IPS DF 6.9 (cell line): Measurements from ENCODE around the gene TLE3.

Source experiments
- DNase-seq: peaks from one replicate; pipeline ENCODE4 v3.0.0-alpha.2; 2013; ENCODE audit warnings: low read depth, low spot score
- H3K27ac ChIP-seq: one replicate; pipeline ENCODE4 v1.5.1; 2013; ENCODE audit warnings: low read length, control low read depth
- H3K27me3 ChIP-seq: 2 replicates; pipeline ENCODE4 v1.6.1; 2013; ENCODE audit warnings: mild to moderate bottlenecking, low read length; ENCODE audit not compliant: control insufficient read depth, insufficient read depth
- H3K36me3 ChIP-seq: 2 replicates; pipeline ENCODE4 v1.6.1; 2013; ENCODE audit warnings: low read length; ENCODE audit not compliant: control insufficient read depth, insufficient read depth
- H3K4me1 ChIP-seq: 2 replicates; pipeline ENCODE4 v1.6.1; 2013; ENCODE audit warnings: low read length; ENCODE audit not compliant: control insufficient read depth, insufficient read depth
- H3K4me3 ChIP-seq: 2 replicates; pipeline ENCODE4 v1.5.1; 2013; ENCODE audit warnings: mild to moderate bottlenecking, low read length
- H3K9me3 ChIP-seq: 2 replicates; pipeline ENCODE4 v1.6.1; 2013; ENCODE audit warnings: low read length, inconsistent platforms; ENCODE audit not compliant: control insufficient read depth, insufficient read depth
- WGBS: extraction: QIAGEN DNeasy Blood & Tissue Kit; methylation state at CpG from one replicate; pipeline ENCODE4 v1.1.7; 2013; ENCODE audit warnings: mixed read lengths, missing lambda C conversion rate; ENCODE audit not compliant: insufficient read length, insufficient coverage; 5-methylcytosine and 5-hydroxymethylcytosine counted together

Gene TLE3

DNA sequence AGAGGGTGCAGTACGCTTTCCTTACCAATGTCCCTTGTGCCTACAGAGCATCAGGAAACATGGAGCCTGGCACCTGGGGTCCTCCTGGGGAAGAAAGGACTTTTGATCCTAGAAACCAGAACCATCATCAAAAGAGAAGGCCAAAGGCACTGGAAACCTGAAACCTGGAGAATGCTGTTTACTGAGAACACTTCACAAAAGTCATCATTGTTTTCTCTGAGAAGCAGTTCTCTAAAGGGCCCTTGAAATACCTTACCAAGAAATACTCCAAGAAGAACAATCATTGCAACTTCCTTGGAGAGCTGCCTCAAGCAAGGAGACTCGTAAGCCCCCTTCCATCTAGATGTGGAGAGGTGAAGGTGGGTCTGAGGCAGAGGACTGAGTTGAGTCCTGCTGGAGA lies 66.0 kb downstream of the TLE3 start:
- H3K27me3 ChIP-seq: no peaks in the 10 kb centered on the region
- no CpG with 5 or more reads among the region's 2 CpGs for WGBS

GRCh38 chr15:70031261-70031660 lies 66.5 kb downstream of the TLE3 start:
- H3K27me3 ChIP-seq: no peaks in the 10 kb centered on the region

More for the DNA sequence above, 66.0 kb downstream of the TLE3 start:
- Histone ChIP-seq H3K9me3 (no peaks in the 10 kb centered on the region), H3K4me3 (no peak overlapping the region), H3K36me3 (no peaks in the 10 kb centered on the region), H3K4me1 (peaks cover 2% of the 10 kb centered on the region; the same call in 1 of the 2 replicates), H3K27ac (no peak overlapping the region)
- no peak for DNase-seq

DNA sequence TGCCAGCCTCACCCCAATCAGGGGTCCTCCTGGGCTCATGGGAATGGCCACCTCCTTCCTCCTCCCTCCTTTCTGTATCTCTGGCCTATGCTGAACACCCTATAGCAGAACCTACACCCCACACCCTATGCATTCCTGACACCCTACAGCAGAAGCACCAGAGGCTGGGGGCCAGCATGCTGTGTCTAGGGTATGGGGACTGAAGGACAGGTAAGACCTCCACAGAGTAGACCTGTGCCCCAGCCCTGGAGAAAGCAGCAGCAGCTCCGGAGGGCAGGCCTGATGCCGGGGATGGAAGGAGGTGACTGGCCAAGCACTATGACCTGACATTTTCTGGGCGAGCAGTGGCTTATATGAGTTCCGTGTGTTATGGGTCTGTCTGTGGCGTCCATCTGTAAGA lies 66.9 kb downstream of the TLE3 start:
- H3K36me3 ChIP-seq: no peaks in the 10 kb centered on the region

More at GRCh38 chr15:70031261-70031660, 66.5 kb downstream of the TLE3 start:
- no peak overlapping the region for H3K27ac ChIP-seq
- no peak overlapping the region for H3K4me3 ChIP-seq
- no peak for DNase-seq
- no CpG with 5 or more reads among the region's 5 CpGs for WGBS
- H3K9me3 ChIP-seq: no peaks in the 10 kb centered on the region
- no peaks in the 10 kb centered on the region for H3K36me3 ChIP-seq
- H3K4me1 ChIP-seq: no peaks in the 10 kb centered on the region

DNA sequence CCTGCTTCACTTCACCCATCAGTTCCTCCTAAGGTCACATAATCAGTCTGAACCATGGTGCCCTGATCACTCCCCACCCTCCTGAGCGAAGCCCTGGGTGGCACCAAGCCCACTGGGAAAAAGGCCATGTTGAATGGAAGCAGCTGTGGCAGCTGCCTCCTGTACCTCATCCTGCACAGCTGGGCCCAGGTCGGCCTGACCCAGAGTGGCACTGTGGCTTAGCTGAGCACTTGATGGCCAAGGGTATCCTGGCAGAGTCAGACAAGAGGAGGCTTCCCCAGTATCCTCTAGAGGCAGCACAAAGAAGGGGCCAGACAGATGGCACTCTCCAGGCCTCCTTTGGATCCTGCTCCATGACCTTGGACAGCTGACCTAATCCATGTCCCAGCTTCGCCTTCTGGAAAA lies 68.4 kb downstream of the TLE3 start:
- WGBS: no CpG with 5 or more reads among the region's 3 CpGs

More for the DNA sequence above, 66.9 kb downstream of the TLE3 start:
- no peak for DNase-seq
- Histone ChIP-seq H3K4me1 (no peaks in the 10 kb centered on the region), H3K4me3 (no peak overlapping the region), H3K27ac (no peak overlapping the region), H3K9me3 (no peaks in the 10 kb centered on the region), H3K27me3 (no peaks in the 10 kb centered on the region)
- WGBS: no CpG with 5 or more reads among the region's 5 CpGs

DNA sequence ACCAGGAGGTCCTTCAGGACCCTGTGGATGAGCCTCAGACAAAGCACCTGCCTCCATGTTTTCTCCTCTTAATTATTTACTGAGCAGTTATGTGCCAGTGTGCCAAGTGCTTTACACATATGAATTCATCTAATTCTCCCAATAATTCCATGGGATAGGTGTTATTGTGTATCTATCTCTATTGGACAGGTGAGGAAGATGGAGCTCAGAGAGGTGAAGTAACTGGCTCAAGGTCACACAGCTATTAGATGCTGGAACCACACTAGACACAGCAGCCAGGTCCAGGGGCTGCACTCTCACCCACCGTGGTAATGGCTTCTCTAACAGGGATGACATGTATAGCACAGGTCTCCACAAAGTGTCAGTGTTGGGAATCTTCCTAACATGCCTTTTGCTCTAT lies 70.2 kb downstream of the TLE3 start:
- H3K9me3 ChIP-seq: no peaks in the 10 kb centered on the region
- no CpG with 5 or more reads among the region's 1 CpG for WGBS
- no peak overlapping the region for H3K4me3 ChIP-seq
- no peak for DNase-seq
- no peak overlapping the region for H3K27ac ChIP-seq
- H3K4me1 ChIP-seq: 0 out of 2 replicates have a peak, but pooled peaks cover 4% of the 10 kb centered on the region
- no peaks in the 10 kb centered on the region for H3K27me3 ChIP-seq
- no peaks in the 10 kb centered on the region for H3K36me3 ChIP-seq

More for the DNA sequence above, 68.4 kb downstream of the TLE3 start:
- no peaks in the 10 kb centered on the region for H3K9me3 ChIP-seq
- no peak overlapping the region for H3K4me3 ChIP-seq
- no peaks in the 10 kb centered on the region for H3K36me3 ChIP-seq
- H3K27ac ChIP-seq: no peak overlapping the region
- H3K27me3 ChIP-seq: no peaks in the 10 kb centered on the region
- 0 out of 2 replicates have a peak, but pooled peaks cover 4% of the 10 kb centered on the region for H3K4me1 ChIP-seq
- DNase-seq: no peak

DNA sequence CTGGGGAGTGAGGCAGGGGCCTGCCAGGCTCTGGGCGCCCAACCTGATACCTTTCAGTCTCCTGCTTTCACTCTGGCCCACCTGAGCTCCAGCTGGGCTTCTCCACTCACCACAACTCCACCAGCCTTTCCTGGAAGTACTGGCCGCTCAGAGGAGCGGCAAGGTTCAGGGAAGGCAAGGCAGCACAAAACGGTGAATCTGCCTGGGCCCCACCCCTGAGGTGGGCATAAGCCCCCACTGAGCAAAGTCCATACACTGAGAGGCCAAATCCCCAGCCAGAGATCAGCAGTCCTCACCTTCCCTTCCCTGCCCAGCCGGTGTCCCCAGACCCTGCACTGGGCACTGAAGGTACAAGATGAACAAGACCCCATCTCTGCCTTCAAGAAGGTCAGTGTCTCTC lies 70.7 kb downstream of the TLE3 start:
- H3K4me3 ChIP-seq: no peak overlapping the region
- DNase-seq: no peak
- H3K9me3 ChIP-seq: no peaks in the 10 kb centered on the region
- no peak overlapping the region for H3K27ac ChIP-seq
- H3K36me3 ChIP-seq: no peaks in the 10 kb centered on the region
- 0 out of 2 replicates have a peak, but pooled peaks cover 4% of the 10 kb centered on the region for H3K4me1 ChIP-seq
- H3K27me3 ChIP-seq: no peaks in the 10 kb centered on the region
- WGBS: no CpG with 5 or more reads among the region's 5 CpGs

DNA sequence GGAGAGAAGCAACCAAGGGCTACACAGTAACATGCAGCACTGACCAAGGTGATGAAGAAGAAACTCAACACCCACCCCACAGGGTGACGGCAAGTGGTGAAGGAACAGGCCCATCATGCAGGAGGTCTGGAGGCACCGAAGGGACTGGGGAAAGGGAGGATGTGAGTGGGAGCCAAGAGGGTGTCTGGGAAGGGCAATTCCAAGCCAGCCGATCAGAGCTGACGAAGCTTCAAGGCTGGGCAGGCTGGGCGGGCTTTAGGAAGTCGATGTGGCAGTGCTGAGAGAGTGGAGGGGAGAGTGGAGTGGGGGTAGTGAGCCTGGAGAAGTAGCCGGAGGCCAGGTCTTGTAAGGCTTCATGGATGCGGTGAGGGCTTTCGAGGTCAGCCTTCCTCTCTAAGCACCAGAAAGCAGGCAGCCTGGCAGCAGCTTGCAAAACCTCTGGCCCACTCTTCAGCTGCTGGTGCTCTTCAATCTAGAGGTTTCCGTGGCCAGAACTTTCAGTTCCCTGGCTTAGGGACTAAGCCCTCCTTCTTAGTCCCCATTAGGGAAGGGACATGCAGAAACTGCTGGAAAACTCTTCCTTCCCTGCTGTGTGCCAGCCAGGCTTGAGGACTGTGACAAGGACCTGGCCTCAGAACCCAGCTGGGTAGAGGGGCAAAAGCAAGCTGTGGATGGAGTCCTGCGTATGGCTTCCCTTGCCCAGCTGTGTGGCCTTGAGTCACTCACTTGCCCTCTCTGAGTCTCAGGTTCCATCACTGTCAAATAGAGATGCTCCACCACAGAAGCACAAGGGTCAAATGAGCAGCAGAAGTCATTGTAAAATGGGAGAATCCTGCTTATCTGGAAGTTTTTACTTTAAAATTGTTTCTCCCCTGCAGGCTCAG lies 72.1 kb downstream of the TLE3 start:
- WGBS: no CpG with 5 or more reads among the region's 11 CpGs
- Histone ChIP-seq H3K36me3 (no peaks in the 10 kb centered on the region), H3K4me1 (0 out of 2 replicates have a peak, but pooled peaks cover 4% of the 10 kb centered on the region), H3K4me3 (no peak overlapping the region), H3K27ac (no peak overlapping the region), H3K9me3 (no peaks in the 10 kb centered on the region), H3K27me3 (no peaks in the 10 kb centered on the region)
- DNase-seq: no peak

- DNase-seq: no peak
- no peaks in the 10 kb centered on the region for H3K9me3 ChIP-seq
- 0 out of 2 replicates have a peak, but pooled peaks cover 4% of the 10 kb centered on the region for H3K4me1 ChIP-seq
- WGBS: no CpG with 5 or more reads among the region's 18 CpGs
- H3K27me3 ChIP-seq: no peaks in the 10 kb centered on the region
- no peaks in the 10 kb centered on the region for H3K36me3 ChIP-seq
- no peak overlapping the region for H3K4me3 ChIP-seq
- no peak overlapping the region for H3K27ac ChIP-seq
Measured at GRCh38 chr15:70024521-70024920, 73.2 kb downstream of the TLE3 start.

DNA sequence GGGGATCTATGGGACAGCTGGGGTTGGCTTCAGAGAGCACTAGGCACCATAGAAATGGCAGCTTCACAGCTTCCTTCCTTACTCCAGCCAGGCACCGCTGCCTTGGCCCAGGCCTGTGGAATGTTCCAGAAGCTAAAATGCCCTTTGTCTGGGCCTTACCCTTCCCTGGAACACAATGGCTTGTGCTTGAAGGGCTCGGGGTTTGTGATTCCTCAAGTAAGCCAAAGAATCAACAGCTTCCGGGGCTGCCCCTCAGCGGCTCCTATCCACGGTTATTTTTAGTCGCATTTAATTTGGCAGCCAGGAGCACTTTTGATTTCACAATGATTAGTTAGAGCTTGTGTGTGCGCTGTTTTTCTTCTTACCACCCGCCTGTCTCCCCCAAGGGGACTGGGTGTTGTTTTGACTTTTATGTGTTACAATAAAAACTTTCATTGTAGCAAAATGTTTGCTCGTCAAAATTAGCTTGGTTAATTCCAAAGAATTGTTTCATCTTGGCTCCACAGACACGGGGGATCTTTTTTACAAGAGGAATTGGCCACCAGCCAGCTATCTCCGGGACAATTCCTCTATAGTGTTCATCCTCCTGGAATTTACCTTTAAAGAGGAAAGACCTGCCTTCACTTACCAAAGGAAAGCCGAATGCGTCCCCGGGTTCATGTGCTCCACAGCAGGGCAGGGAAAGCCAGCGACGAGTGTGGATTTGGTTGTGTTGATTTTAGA lies 73.8 kb downstream of the TLE3 start:
- Histone ChIP-seq H3K4me1 (0 out of 2 replicates have a peak, but pooled peaks cover 4% of the 10 kb centered on the region), H3K9me3 (no peaks in the 10 kb centered on the region), H3K27ac (no peak overlapping the region), H3K27me3 (no peaks in the 10 kb centered on the region), H3K36me3 (no peaks in the 10 kb centered on the region), H3K4me3 (no peak overlapping the region)
- DNase-seq: no peak
- no CpG with 5 or more reads among the region's 16 CpGs for WGBS

DNA sequence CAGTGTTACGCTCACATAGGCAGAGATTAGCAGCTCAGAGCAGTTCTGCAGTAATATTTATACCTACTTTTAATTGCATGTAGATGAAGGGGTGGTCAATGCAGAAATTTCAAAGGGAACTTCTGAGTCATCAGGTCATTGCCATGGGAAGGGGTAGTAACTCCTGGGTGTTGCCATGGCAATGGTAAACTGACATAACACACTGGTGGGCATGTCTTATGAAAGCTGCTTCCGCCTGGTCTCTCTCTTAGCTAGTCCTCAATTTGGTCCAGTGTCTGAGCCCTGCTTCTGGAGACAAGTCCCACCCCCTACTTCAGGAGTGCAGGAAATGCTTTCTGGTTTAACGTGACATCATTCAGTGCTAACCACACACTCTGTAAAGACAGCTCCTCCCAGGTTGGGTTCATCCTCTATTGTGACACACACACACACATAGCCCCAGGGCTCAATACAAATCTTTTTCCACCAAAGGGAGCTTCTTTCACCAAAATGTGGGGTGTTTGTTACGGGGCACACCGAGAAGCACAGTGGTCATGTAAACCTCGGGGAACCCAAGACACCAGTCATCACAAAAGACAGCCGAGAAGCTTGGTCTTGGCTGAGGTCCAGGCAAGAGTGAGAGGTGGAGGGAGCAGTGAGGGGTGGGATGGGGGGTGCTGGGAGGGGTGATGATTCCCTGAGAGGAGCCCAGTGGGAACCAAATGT lies 74.5 kb downstream of the TLE3 start:
- Histone ChIP-seq H3K4me1 (0 out of 2 replicates have a peak, but pooled peaks cover 4% of the 10 kb centered on the region), H3K27ac (no peak overlapping the region), H3K4me3 (no peak overlapping the region; the same call in 1 of the 2 replicates), H3K27me3 (no peaks in the 10 kb centered on the region), H3K9me3 (no peaks in the 10 kb centered on the region), H3K36me3 (no peaks in the 10 kb centered on the region)
- no peak for DNase-seq
- no CpG with 5 or more reads among the region's 7 CpGs for WGBS
